Measurements from ENCODE around the gene SEC61A2.

DNA sequence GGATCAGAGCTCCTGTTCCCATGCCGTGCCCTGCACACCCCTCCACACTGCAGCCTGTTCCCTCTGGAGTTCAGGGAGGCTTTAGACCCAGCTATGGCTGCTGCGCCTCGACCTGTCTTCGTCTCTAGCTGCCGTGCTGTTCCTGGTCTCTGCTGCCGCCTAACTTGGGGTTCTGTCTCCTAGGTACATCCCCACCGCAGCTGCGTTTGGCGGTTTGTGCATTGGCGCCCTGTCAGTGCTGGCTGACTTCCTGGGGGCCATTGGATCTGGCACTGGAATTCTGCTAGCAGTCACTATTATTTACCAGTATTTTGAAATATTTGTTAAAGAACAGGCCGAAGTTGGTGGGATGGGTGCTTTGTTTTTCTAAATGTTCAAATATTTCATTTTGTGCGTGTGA, 34.6 kb downstream of the SEC61A2 start:
- no peak for TF ChIP-seq HCFC1 (IDR thresholded peaks at IDR 0.05; ENCODE audit: low read length)
- TF ChIP-seq, protein P1, sequence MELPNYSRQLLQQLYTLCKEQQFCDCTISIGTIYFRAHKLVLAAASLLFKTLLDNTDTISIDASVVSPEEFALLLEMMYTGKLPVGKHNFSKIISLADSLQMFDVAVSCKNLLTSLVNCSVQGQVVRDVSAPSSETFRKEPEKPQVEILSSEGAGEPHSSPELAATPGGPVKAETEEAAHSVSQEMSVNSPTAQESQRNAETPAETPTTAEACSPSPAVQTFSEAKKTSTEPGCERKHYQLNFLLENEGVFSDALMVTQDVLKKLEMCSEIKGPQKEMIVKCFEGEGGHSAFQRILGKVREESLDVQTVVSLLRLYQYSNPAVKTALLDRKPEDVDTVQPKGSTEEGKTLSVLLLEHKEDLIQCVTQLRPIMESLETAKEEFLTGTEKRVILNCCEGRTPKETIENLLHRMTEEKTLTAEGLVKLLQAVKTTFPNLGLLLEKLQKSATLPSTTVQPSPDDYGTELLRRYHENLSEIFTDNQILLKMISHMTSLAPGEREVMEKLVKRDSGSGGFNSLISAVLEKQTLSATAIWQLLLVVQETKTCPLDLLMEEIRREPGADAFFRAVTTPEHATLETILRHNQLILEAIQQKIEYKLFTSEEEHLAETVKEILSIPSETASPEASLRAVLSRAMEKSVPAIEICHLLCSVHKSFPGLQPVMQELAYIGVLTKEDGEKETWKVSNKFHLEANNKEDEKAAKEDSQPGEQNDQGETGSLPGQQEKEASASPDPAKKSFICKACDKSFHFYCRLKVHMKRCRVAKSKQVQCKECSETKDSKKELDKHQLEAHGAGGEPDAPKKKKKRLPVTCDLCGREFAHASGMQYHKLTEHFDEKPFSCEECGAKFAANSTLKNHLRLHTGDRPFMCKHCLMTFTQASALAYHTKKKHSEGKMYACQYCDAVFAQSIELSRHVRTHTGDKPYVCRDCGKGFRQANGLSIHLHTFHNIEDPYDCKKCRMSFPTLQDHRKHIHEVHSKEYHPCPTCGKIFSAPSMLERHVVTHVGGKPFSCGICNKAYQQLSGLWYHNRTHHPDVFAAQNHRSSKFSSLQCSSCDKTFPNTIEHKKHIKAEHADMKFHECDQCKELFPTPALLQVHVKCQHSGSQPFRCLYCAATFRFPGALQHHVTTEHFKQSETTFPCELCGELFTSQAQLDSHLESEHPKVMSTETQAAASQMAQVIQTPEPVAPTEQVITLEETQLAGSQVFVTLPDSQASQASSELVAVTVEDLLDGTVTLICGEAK (IDR thresholded peaks at IDR 0.05; ENCODE audit: borderline replicate concordance) = no peak
- TF ChIP-seq, protein P2, sequence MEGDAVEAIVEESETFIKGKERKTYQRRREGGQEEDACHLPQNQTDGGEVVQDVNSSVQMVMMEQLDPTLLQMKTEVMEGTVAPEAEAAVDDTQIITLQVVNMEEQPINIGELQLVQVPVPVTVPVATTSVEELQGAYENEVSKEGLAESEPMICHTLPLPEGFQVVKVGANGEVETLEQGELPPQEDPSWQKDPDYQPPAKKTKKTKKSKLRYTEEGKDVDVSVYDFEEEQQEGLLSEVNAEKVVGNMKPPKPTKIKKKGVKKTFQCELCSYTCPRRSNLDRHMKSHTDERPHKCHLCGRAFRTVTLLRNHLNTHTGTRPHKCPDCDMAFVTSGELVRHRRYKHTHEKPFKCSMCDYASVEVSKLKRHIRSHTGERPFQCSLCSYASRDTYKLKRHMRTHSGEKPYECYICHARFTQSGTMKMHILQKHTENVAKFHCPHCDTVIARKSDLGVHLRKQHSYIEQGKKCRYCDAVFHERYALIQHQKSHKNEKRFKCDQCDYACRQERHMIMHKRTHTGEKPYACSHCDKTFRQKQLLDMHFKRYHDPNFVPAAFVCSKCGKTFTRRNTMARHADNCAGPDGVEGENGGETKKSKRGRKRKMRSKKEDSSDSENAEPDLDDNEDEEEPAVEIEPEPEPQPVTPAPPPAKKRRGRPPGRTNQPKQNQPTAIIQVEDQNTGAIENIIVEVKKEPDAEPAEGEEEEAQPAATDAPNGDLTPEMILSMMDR (IDR thresholded peaks at IDR 0.05 in 2 of 3, conservative IDR thresholded peaks at IDR 0.05 in 1 of 3; ENCODE audit: control insufficient read depth in 2 of 3, extremely low read depth in 1 of 3, insufficient read depth in 1 of 3, low read depth in 3 of 3, low read length in 3 of 3) = no peak
- no peak for TF ChIP-seq EP300 (IDR thresholded peaks at IDR 0.05; ENCODE audit: borderline replicate concordance in 1 of 2, control insufficient read depth in 1 of 2, low read depth in 2 of 2, low read length in 2 of 2)
- no peak for TF ChIP-seq TAF1 (IDR thresholded peaks at IDR 0.05; ENCODE audit: borderline replicate concordance, low read depth, low read length)
- TF ChIP-seq RBBP5 (conservative IDR thresholded peaks at IDR 0.05) = no peak
- no peak for TF ChIP-seq ZSCAN29 (IDR thresholded peaks at IDR 0.05)
- no peak for TF ChIP-seq CHD2 (IDR thresholded peaks at IDR 0.05; ENCODE audit: borderline replicate concordance, low read depth, low read length)
- no peak for TF ChIP-seq POLR2A (IDR thresholded peaks at IDR 0.05; ENCODE audit: low read depth, low read length)
- TF ChIP-seq, protein P3, sequence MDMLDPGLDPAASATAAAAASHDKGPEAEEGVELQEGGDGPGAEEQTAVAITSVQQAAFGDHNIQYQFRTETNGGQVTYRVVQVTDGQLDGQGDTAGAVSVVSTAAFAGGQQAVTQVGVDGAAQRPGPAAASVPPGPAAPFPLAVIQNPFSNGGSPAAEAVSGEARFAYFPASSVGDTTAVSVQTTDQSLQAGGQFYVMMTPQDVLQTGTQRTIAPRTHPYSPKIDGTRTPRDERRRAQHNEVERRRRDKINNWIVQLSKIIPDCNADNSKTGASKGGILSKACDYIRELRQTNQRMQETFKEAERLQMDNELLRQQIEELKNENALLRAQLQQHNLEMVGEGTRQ (IDR thresholded peaks at IDR 0.05; ENCODE audit: borderline replicate concordance, low read depth, low read length) = no peak
- TF ChIP-seq, protein P4, sequence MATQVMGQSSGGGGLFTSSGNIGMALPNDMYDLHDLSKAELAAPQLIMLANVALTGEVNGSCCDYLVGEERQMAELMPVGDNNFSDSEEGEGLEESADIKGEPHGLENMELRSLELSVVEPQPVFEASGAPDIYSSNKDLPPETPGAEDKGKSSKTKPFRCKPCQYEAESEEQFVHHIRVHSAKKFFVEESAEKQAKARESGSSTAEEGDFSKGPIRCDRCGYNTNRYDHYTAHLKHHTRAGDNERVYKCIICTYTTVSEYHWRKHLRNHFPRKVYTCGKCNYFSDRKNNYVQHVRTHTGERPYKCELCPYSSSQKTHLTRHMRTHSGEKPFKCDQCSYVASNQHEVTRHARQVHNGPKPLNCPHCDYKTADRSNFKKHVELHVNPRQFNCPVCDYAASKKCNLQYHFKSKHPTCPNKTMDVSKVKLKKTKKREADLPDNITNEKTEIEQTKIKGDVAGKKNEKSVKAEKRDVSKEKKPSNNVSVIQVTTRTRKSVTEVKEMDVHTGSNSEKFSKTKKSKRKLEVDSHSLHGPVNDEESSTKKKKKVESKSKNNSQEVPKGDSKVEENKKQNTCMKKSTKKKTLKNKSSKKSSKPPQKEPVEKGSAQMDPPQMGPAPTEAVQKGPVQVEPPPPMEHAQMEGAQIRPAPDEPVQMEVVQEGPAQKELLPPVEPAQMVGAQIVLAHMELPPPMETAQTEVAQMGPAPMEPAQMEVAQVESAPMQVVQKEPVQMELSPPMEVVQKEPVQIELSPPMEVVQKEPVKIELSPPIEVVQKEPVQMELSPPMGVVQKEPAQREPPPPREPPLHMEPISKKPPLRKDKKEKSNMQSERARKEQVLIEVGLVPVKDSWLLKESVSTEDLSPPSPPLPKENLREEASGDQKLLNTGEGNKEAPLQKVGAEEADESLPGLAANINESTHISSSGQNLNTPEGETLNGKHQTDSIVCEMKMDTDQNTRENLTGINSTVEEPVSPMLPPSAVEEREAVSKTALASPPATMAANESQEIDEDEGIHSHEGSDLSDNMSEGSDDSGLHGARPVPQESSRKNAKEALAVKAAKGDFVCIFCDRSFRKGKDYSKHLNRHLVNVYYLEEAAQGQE (IDR thresholded peaks at IDR 0.05; ENCODE audit: low read depth, low read length) = no peak
- TF ChIP-seq EZH2 (IDR thresholded peaks at IDR 0.05; ENCODE audit: borderline replicate concordance, control insufficient read depth, low read depth, low read length) = no peak
